Spleen (tissue), 11 donors: ENCODE data around the gene KIF16B. TPM values are rescaled to one million over a fixed set of nuclear protein-coding genes. Genes with fewer than 3 reads are reported as not detected.

ENCODE experiments used
- DNase-seq: peaks from one replicate; pipeline ENCODE4 v3.0.0-alpha.2; 2020
- H3K27ac ChIP-seq, 8 donors: fragments of 200-600 bp; sonication (generic) in 7 of 8; 1 replicate in 4 of 8; 2 replicates in 4 of 8; pipeline versions ENCODE4 v1.5.0 to v1.8.0; 2016 to 2021; ENCODE audit warnings: inconsistent platforms in 4 of 8, mild to moderate bottlenecking in 4 of 8, moderate library complexity in 1 of 8
- H3K27me3 ChIP-seq, 7 donors: fragments of 200-600 bp; sonication (generic) in 6 of 7; replicated peaks in 1 of 7; 1 replicate in 4 of 7; 2 replicates in 3 of 7; pipeline versions ENCODE4 v1.5.0 to v1.8.0; 2016 to 2021; ENCODE audit warnings: inconsistent platforms in 3 of 7, mild to moderate bottlenecking in 1 of 7
- H3K36me3 ChIP-seq, 6 donors: fragments of 200-600 bp; sonication (generic) in 5 of 6; 1 replicate in 4 of 6; 2 replicates in 2 of 6; pipeline versions ENCODE4 v1.5.0 to v1.8.0; 2016 to 2021; ENCODE audit warnings: inconsistent platforms in 2 of 6
- H3K4me1 ChIP-seq, 6 donors: fragments of 200-600 bp; sonication (generic) in 5 of 6; 1 replicate in 3 of 6; 2 replicates in 3 of 6; pipeline versions ENCODE4 v1.5.0 to v1.8.0; 2016 to 2021; ENCODE audit warnings: inconsistent platforms in 3 of 6
- H3K4me3 ChIP-seq, 8 donors: fragments of 200-600 bp; sonication (generic) in 7 of 8; 1 replicate in 4 of 8; 2 replicates in 4 of 8; pipeline versions ENCODE4 v1.5.0 to v1.8.0; 2016 to 2021; ENCODE audit warnings: inconsistent platforms in 4 of 8, mild to moderate bottlenecking in 4 of 8, moderate library complexity in 2 of 8
- H3K9me3 ChIP-seq, 8 donors: fragments of 200-600 bp; sonication (generic) in 7 of 8; 1 replicate in 4 of 8; 2 replicates in 4 of 8; pipeline versions ENCODE4 v1.5.0 to v1.8.0; 2016 to 2021; ENCODE audit warnings: inconsistent platforms in 4 of 8
- CTCF ChIP-seq, 11 experiments: fragments of 200-600 bp in 7 of 11; fragments of 450-650 bp in 4 of 11; sonication (generic) in 4 of 11; IDR thresholded peaks in 8 of 11; conservative IDR thresholded peaks in 3 of 11; 1 replicate in 7 of 11; 2 replicates in 4 of 11; pipeline versions ENCODE4 v1.4.0 to v1.8.0; 2016 to 2021; ENCODE audit warnings: antibody characterized with exemption in 11 of 11, inconsistent platforms in 4 of 11, mild to moderate bottlenecking in 1 of 11
- POLR2A ChIP-seq, 3 donors: fragments of 450-650 bp; IDR thresholded peaks; one replicate each; pipeline ENCODE4 v1.5.1; 2017; ENCODE audit warnings: antibody characterized with exemption in 3 of 3, mild to moderate bottlenecking in 1 of 3
- POLR2AphosphoS5 ChIP-seq, 3 donors: sonication (generic); formaldehyde crosslinking; IDR thresholded peaks; one replicate each; pipeline ENCODE4 v1.5.1; 2017; ENCODE audit warnings: antibody characterized with exemption in 3 of 3
- WGBS, 5 donors: extraction: QIAGEN DNeasy Blood & Tissue Kit in 3 of 5; methylation state at CpG; one replicate each; pipeline versions ENCODE4 v1.1.5 to v1.1.7; 2013 to 2018; 5-methylcytosine and 5-hydroxymethylcytosine counted together
- intact Hi-C: fragments of 100-400 bp; cut with DNase I; formaldehyde crosslinking; loops from one replicate; pipeline ENCODE4 v1.15.0; 2023; ENCODE audit warnings: low total_unique reads
- polyA plus RNA-seq, 3 donors: library from polyadenylated mRNA; stranded (reverse); fragments of 200-250 nt; gene quantifications; one replicate each; pipeline ENCODE4 v1.2.1, GENCODE V29; 2013
- total RNA-seq, 7 donors: library from RNA; depleted of rRNA in 3 of 7; stranded (reverse); fragments of >200 nt in 3 of 7; fragmentation: NEBNext Ultra II Directional in 4 of 7; extraction: Animal tissue kit (Norgen Biotek cat#: 25700) in 4 of 7; gene quantifications; one replicate each; pipeline versions ENCODE4 v1.1.0 to v1.2.1, GENCODE V29; 2016 to 2021
- donor health status: healthy with polysubstance abuse.
- donor health status: DM: no; HTN: no; CAD: no; lungs with moderate emphysema.
- donor health status: DM: no; HTN: no; CAD: no.
- donor health status: Bipolar disorder and iron deficiency.
- donor health status: healthy.
- donor health status: DM: no; HTN: no; CAD: no.
- donor health status: DM: yes; HTN: yes; CAD: no.

The KIF16B gene
- total and polyA plus RNA-seq, 10 donors, result 3.0 to 30.1 (median 21.2) TPM

- WGBS, 5 donors, result 83 to 90% (median 85%) methylated on average over 1 of the region's 1 CpG
- no peaks in the 10 kb centered on the region for H3K9me3 ChIP-seq
- no peak overlapping the region for H3K27ac ChIP-seq
- no peak for DNase-seq
- TF ChIP-seq POLR2AphosphoS5 (IDR thresholded peaks at IDR 0.05) (no peak), POLR2A (IDR thresholded peaks at IDR 0.05) (no peak), CTCF (IDR thresholded peaks at IDR 0.05 in 8 of 11, conservative IDR thresholded peaks at IDR 0.05 in 3 of 11) (no peak)
- no peaks in the 10 kb centered on the region for H3K4me1 ChIP-seq
- peaks cover 0 to 99% (median 24%) of the 10 kb centered on the region in 6 donors for H3K36me3 ChIP-seq
- H3K4me3 ChIP-seq, result no peak overlapping the region
- intact Hi-C loops, result no loop called here
- H3K27me3 ChIP-seq, result no peaks in the 10 kb centered on the region
Observed at GRCh38 chr20:16369441-16369840, 203.8 kb downstream of the KIF16B start.

GRCh38 chr20:16368645-16369292 lies 204.5 kb downstream of the KIF16B start:
- Histone ChIP-seq H3K4me1 (no peaks in the 10 kb centered on the region), H3K27me3 (no peaks in the 10 kb centered on the region), H3K9me3 (no peaks in the 10 kb centered on the region), H3K36me3 (peaks cover 0 to 96% (median 24%) of the 10 kb centered on the region in 6 donors), H3K27ac (no peak overlapping the region), H3K4me3 (no peak overlapping the region)
- intact Hi-C loops, result no loop called here
- no peak for TF ChIP-seq POLR2AphosphoS5 (IDR thresholded peaks at IDR 0.05)
- no peak for TF ChIP-seq POLR2A (IDR thresholded peaks at IDR 0.05)
- no peak for TF ChIP-seq CTCF (IDR thresholded peaks at IDR 0.05 in 8 of 11, conservative IDR thresholded peaks at IDR 0.05 in 3 of 11)
- 92 to 96% (median 93%) methylated on average over 11 of the region's 11 CpGs for WGBS, 5 donors
- no peak for DNase-seq

- Histone ChIP-seq H3K27me3 (no peaks in the 10 kb centered on the region), H3K4me1 (no peaks in the 10 kb centered on the region), H3K27ac (no peak overlapping the region), H3K36me3 (peaks cover 0 to 89% (median 24%) of the 10 kb centered on the region in 6 donors), H3K4me3 (no peak overlapping the region), H3K9me3 (no peaks in the 10 kb centered on the region)
- no peak for DNase-seq
- WGBS, 5 donors, result 94 to 97% (median 96%) methylated on average over 13 to 14 of the region's 14 CpGs
- TF ChIP-seq POLR2AphosphoS5 (IDR thresholded peaks at IDR 0.05), result no peak
- no peak for TF ChIP-seq POLR2A (IDR thresholded peaks at IDR 0.05)
- no peak for TF ChIP-seq CTCF (IDR thresholded peaks at IDR 0.05 in 8 of 11, conservative IDR thresholded peaks at IDR 0.05 in 3 of 11)
- intact Hi-C loops, result no loop called here
Observed at GRCh38 chr20:16367948-16368560, 205.2 kb downstream of the KIF16B start.

GRCh38 chr20:16366529-16366928 lies 206.7 kb downstream of the KIF16B start:
- intact Hi-C loops, result no loop called here

More at GRCh38 chr20:16366529-16366928, 206.7 kb downstream of the KIF16B start:
- Histone ChIP-seq H3K27me3 (no peaks in the 10 kb centered on the region), H3K36me3 (peaks cover 0 to 73% (median 24%) of the 10 kb centered on the region in 6 donors), H3K4me3 (no peak overlapping the region), H3K4me1 (no peaks in the 10 kb centered on the region), H3K27ac (no peak overlapping the region), H3K9me3 (no peaks in the 10 kb centered on the region)
- no peak for DNase-seq
- WGBS, 5 donors, result 89 to 97% (median 96%) methylated on average over 5 of the region's 5 CpGs
- TF ChIP-seq POLR2AphosphoS5 (IDR thresholded peaks at IDR 0.05), result no peak
- TF ChIP-seq CTCF (IDR thresholded peaks at IDR 0.05 in 8 of 11, conservative IDR thresholded peaks at IDR 0.05 in 3 of 11), result no peak
- TF ChIP-seq POLR2A (IDR thresholded peaks at IDR 0.05), result no peak
